BE2C (cell line): ENCODE data around the gene NCR3LG1.
A peak's percentile ranks its signal among the peaks of the same experiment; 100 is the strongest.

Source experiments
- DNase-seq: peaks from one replicate; pipeline ENCODE4 v3.0.0-alpha.2; 2020
- H3K27me3 ChIP-seq: fragments of 250-450 bp; sonication (Bioruptor Pico); 2 replicates; pipeline ENCODE4 v1.5.1; 2020; ENCODE audit warnings: mild to moderate bottlenecking
- H3K36me3 ChIP-seq: fragments of 250-450 bp; sonication (Bioruptor Pico); 2 replicates; pipeline ENCODE4 v1.5.1; 2020; ENCODE audit warnings: mild to moderate bottlenecking
- H3K4me1 ChIP-seq: fragments of 250-450 bp; sonication (Bioruptor Pico); 2 replicates; pipeline ENCODE4 v1.5.1; 2020
- H3K4me3 ChIP-seq: 2 replicates; pipeline ENCODE4 v1.5.1; 2011; ENCODE audit warnings: low read depth, low read length
- H3K9me3 ChIP-seq: fragments of 250-450 bp; sonication (Bioruptor Pico); 2 replicates; pipeline ENCODE4 v1.5.1; 2020
- TF ChIP-seq, protein P1 (sequence below): IDR thresholded peaks from 2 replicates; pipeline ENCODE4 v1.5.1; 2012; ENCODE audit warnings: mild to moderate bottlenecking, low read depth, low read length

The NCR3LG1 gene

DNA sequence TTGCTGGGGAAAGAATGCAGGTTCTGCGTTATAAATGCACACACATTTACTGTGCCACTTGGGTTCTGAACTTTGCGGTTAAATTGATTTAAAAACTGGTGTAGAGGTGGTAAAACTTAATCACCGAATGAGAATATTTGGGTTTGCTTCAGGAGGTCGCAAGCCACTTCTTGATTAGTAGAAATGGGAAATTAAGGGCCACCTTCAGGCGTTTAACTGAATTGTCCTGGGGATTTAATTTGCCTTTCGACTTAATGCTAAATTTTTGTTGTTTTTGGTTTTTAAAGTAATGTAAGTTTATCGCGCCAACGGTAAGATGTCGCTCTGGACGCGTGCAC is 459 bp upstream of the NCR3LG1 start:
- no peaks in the 10 kb centered on the region for H3K4me1 ChIP-seq
- no peaks in the 10 kb centered on the region for H3K9me3 ChIP-seq
- 0 out of 2 replicates have a peak, but pooled peaks cover 5% of the 10 kb centered on the region for H3K27me3 ChIP-seq
- H3K4me3 ChIP-seq, result peak overlapping the region; percentile 69
- no peak for DNase-seq
- no peaks in the 10 kb centered on the region for H3K36me3 ChIP-seq
- TF ChIP-seq, protein P1, sequence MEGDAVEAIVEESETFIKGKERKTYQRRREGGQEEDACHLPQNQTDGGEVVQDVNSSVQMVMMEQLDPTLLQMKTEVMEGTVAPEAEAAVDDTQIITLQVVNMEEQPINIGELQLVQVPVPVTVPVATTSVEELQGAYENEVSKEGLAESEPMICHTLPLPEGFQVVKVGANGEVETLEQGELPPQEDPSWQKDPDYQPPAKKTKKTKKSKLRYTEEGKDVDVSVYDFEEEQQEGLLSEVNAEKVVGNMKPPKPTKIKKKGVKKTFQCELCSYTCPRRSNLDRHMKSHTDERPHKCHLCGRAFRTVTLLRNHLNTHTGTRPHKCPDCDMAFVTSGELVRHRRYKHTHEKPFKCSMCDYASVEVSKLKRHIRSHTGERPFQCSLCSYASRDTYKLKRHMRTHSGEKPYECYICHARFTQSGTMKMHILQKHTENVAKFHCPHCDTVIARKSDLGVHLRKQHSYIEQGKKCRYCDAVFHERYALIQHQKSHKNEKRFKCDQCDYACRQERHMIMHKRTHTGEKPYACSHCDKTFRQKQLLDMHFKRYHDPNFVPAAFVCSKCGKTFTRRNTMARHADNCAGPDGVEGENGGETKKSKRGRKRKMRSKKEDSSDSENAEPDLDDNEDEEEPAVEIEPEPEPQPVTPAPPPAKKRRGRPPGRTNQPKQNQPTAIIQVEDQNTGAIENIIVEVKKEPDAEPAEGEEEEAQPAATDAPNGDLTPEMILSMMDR, result no peak

DNA sequence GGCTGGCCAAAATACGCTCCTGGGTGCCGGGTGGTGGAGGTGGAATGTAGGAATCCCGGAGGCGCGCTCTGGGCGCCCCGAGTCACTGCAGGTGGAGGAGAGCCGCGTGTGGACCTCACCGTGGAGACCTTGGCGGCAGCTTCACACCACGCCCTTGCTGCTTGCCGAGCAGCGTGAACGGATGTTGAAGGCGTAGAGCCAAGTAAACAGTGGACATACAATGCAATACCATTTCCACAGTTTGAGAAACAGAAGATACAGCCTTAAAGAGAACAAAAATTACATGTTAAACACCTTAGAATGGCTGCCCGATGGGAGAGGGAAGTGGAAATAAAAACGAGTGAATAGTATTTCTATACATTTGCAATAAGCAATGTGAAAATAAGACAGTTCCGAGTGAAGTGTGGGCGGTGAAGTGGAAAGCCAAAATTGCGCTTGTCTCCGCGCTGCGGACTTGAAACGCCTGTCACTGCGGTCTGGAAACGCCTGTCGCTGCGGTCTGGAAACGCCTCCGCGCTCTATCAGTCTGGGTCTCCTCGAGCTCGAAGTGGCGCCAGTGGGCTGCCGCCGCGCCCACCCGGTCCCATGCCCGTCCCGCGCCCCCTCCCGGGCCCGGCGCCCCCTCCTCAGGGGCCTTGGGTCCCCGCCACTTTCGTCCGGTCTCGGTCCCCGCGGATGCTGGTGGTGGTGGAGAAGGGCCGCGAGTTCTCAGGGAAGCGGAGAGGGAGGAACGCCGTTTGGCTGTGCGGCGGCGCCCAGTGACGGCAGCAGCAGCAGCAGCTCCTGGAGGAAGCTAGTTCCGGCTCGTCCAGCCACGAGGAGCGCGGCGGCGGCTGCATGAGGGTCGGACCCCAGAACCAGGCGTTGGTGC is 1.6 kb downstream of the NCR3LG1 start:
- DNase-seq, result peak; percentile 71
- Histone ChIP-seq H3K27me3 (0 out of 2 replicates have a peak, but pooled peaks cover 5% of the 10 kb centered on the region), H3K9me3 (no peaks in the 10 kb centered on the region), H3K36me3 (no peaks in the 10 kb centered on the region), H3K4me3 (peak overlapping the region; percentile 69), H3K4me1 (no peaks in the 10 kb centered on the region)
- TF ChIP-seq, protein P1, result no peak

DNA sequence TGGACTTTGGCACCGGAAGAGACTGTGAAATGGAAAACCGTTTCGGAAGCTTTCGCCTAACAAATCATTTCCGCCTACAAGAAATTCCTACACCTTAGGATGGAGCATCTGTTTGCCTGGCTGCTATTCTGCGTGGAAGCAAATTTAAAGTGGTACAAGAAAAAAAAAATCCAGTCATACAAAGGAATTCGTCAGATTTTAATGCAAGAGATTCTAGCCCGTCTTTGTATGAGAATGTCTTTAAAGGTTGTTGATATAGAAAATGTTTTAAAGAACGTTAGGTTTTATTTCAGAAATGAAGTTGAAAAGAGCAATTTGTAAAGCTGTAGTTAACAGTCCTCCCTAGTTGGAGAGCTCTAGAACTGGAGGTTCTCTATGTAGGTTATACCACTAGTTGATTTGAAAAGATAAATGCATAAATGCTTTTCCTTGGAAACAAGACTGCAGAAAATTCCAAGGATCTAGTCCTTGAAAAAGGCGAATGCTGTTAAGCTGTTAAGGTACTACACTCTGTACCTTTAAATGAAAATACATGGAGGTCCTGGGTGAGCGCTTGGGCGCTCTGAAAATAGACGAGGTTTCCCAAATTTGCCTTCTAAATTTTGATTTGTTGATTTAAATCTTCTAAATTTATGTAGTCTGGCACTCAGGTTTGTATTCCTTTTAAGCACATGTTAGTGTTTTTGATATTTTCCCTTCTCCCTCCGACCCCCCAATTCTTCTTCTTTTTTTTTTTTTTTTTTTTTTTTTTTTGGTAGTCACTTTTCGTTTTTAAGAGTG is 2.4 kb downstream of the NCR3LG1 start:
- H3K27me3 ChIP-seq, result 0 out of 2 replicates have a peak, but pooled peaks cover 5% of the 10 kb centered on the region
- no peaks in the 10 kb centered on the region for H3K36me3 ChIP-seq
- H3K9me3 ChIP-seq, result no peaks in the 10 kb centered on the region
- no peak for DNase-seq
- TF ChIP-seq, protein P1, result no peak
- peak overlapping the region; percentile 69 for H3K4me3 ChIP-seq
- H3K4me1 ChIP-seq, result no peaks in the 10 kb centered on the region

DNA sequence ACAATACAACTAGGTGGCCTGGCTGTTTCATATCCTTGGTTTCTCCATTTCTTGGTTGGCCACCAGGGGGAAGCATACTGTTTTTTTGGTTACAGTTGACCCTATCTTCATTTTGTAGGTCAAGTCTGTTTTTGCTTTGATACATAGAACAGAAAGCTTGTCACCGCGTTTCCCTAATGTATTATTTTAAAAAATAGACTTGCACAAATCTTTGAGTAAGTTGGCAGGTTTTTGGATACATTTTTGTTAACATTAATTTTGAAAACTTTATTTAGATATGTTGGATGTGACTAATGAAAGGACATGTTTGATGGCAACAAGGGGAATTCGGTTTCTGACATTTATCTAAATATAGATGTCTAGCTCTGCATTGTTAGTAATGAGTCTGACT is 3.0 kb downstream of the NCR3LG1 start:
- DNase-seq, result peak; percentile 61
- no peaks in the 10 kb centered on the region for H3K9me3 ChIP-seq
- H3K4me1 ChIP-seq, result no peaks in the 10 kb centered on the region
- H3K4me3 ChIP-seq, result peak overlapping the region; percentile 69
- TF ChIP-seq, protein P1, result peak; percentile 55
- 0 out of 2 replicates have a peak, but pooled peaks cover 5% of the 10 kb centered on the region for H3K27me3 ChIP-seq
- H3K36me3 ChIP-seq, result no peaks in the 10 kb centered on the region

DNA sequence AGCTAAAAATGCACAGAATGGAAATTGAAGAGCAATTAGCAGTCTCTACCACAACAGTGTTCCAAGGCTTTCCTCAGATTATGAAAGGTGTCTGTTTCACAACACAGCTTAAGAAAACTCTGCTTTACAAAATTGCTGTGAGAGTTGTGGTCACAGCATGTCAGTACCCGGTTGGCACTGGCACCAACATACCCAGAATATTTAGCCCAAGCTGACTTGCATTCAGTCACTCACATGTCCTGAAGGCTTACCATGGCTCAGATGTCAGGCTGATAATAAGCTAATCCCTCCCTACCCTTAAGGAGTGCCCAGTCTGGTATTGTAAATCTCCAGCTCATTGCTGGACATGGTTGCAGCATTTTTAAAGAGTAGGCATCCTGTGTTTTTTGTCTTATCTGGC is 14.9 kb downstream of the NCR3LG1 start:
- no peak for DNase-seq

More for the DNA sequence above, 14.9 kb downstream of the NCR3LG1 start:
- H3K4me3 ChIP-seq, result no peak overlapping the region
- TF ChIP-seq, protein P1, result no peak
- no peaks in the 10 kb centered on the region for H3K36me3 ChIP-seq
- H3K9me3 ChIP-seq, result no peaks in the 10 kb centered on the region
- H3K4me1 ChIP-seq, result no peaks in the 10 kb centered on the region
- no peaks in the 10 kb centered on the region for H3K27me3 ChIP-seq
